ENCODE measurements around the gene TXNDC12. TPM values are rescaled to one million over a fixed set of nuclear protein-coding genes. Genes with fewer than 3 reads are reported as not detected.

The TXNDC12 gene
- total and polyA plus RNA-seq, 9 of the 15 experiments (the other 6 are each of a cell fraction or from before 2014, with no cell fraction given) = 17.0 to 60.8 (median 37.8) TPM

GRCh38 chr1:52028328-52028727 lies 26.7 kb downstream of the TXNDC12 start (continued):
- TF ChIP-seq CTCF (IDR thresholded peaks at IDR 0.05 in 2 of 3, conservative IDR thresholded peaks at IDR 0.05 in 1 of 3; ENCODE audit: insufficient read depth in 2 of 3, low read depth in 1 of 3, low read length in 3 of 3) = no peak
- TF ChIP-seq DDX20 (tag; IDR thresholded peaks at IDR 0.05; ENCODE audit: low read depth) = no peak
- no peak for TF ChIP-seq RBM15 (IDR thresholded peaks at IDR 0.05; ENCODE audit: insufficient read depth, low read length)
- TF ChIP-seq LEF1 (IDR thresholded peaks at IDR 0.05) = no peak
- TF ChIP-seq ZNF76 (CRISPR knock-in tag; IDR thresholded peaks at IDR 0.05; ENCODE audit: borderline replicate concordance) = no peak
- TF ChIP-seq E2F5 (CRISPR knock-in tag; IDR thresholded peaks at IDR 0.05) = no peak
- TF ChIP-seq ZNF217 (CRISPR knock-in tag; IDR thresholded peaks at IDR 0.05) = no peak
- no peak for TF ChIP-seq NR1H2 (CRISPR knock-in tag; IDR thresholded peaks at IDR 0.05)

- Histone ChIP-seq H3K4me1 (replicated peaks in 1 of 2; ENCODE audit: control insufficient read depth in 2 of 2, insufficient read depth in 2 of 2, low read length in 2 of 2) (peaks cover under 1 to 4% of the 10 kb centered on the region in 2 experiments; a peak in 4 of 5 replicates), H4K20me1 (replicated peaks; ENCODE audit: control insufficient read depth, insufficient read depth, low read length) (no peaks in the 10 kb centered on the region), H3K4me2 (ENCODE audit: insufficient read depth, low read length) (no peak overlapping the region), H3K27ac (ENCODE audit: extremely low read depth, low read depth, low read length) (no peak overlapping the region), H3K27me3 (ENCODE audit: control insufficient read depth in 2 of 2, insufficient read depth in 2 of 2, low read length in 2 of 2) (no peaks in the 10 kb centered on the region), H3K9me1 (ENCODE audit: control insufficient read depth, insufficient read depth, low read length) (no peaks in the 10 kb centered on the region), H2AFZ (ENCODE audit: low read depth, low read length) (no peak overlapping the region), H3K4me3 (no peak overlapping the region), H3K9me3 (replicated peaks; ENCODE audit: control insufficient read depth, insufficient read depth, low read depth, low read length) (no peaks in the 10 kb centered on the region), H3K9ac (ENCODE audit: insufficient read depth in 1 of 2, low read depth in 2 of 2, low read length in 2 of 2) (no peak overlapping the region), H3K79me2 (ENCODE audit: control insufficient read depth, insufficient read depth, low read length) (peaks cover 9% of the 10 kb centered on the region), H3K36me3 (ENCODE audit: control insufficient read depth, insufficient read depth, low read length) (peaks cover 60% of the 10 kb centered on the region)
- FAIRE-seq (no peak), ATAC-seq (no peak), DNase-seq (ENCODE audit: extremely low read depth in 1 of 4, low spot score in 3 of 4) (no peak)
- BruUV-seq (replicated peaks) = no TSS peak
- WGBS (ENCODE audit: insufficient coverage, low coverage, missing lambda C conversion rate) = 83% methylated on average over 2 of the region's 2 CpGs
- in situ Hi-C loops (cut with MboI) (no loop called here), intact Hi-C loops (cut with micrococcal nuclease) (no loop called here)
- POLR2A ChIA-PET = no interaction called here
- CTCF ChIA-PET (ENCODE audit: low intra/inter-chr PET ratio) = no interaction called here
- no peak for TF ChIP-seq MNT (conservative IDR thresholded peaks at IDR 0.05)
- no peak for TF ChIP-seq ZNF140 (CRISPR knock-in tag; IDR thresholded peaks at IDR 0.05)
- no peak for TF ChIP-seq CTBP1 (IDR thresholded peaks at IDR 0.05; ENCODE audit: borderline replicate concordance)
- no peak for TF ChIP-seq ARID3B (CRISPR knock-in tag; IDR thresholded peaks at IDR 0.05; ENCODE audit: borderline replicate concordance)
These were observed 28.7 kb downstream of the TXNDC12 start for GRCh38 chr1:52026278-52026677.
